OCI-LY7 (cell line): ENCODE measurements around the gene LRPPRC.

Experiments
- CTCF ChIP-seq: fragments of 200-600 bp; sonication (generic); conservative IDR thresholded peaks from 2 replicates; pipeline ENCODE4 v1.5.1; 2014; ENCODE audit warnings: mild to moderate bottlenecking, antibody characterized with exemption, low read length, moderate library complexity, mixed read lengths
- EZH2phosphoT487 ChIP-seq: fragments of 200-600 bp; sonication (generic); IDR thresholded peaks from 2 replicates; pipeline ENCODE4 v1.6.1; 2018; ENCODE audit warnings: low read depth, borderline replicate concordance, mild to moderate bottlenecking, mixed run types, antibody characterized with exemption, low read length, moderate library complexity, mixed read lengths

GRCh38 chr2:43899589-43899988 lies 96.2 kb downstream of the LRPPRC start:
- TF ChIP-seq CTCF, result no peak
- TF ChIP-seq EZH2phosphoT487, result no peak
